SK-N-SH (cell line): Measurements from ENCODE around the gene CA4.

Experiments used
- CTCF ChIP-seq: fragments of 200-600 bp; sonication (generic); IDR thresholded peaks from 2 replicates; pipeline ENCODE4 v1.6.1; 2017; ENCODE audit warnings: antibody characterized with exemption, mild to moderate bottlenecking, moderate library complexity
- JUND ChIP-seq: IDR thresholded peaks from 2 replicates; pipeline ENCODE4 v1.4.0; 2012
- MAX ChIP-seq: IDR thresholded peaks from 2 replicates; pipeline ENCODE4 v1.4.0; 2012; ENCODE audit warnings: low read depth
- PBX3 ChIP-seq: IDR thresholded peaks from 2 replicates; pipeline ENCODE4; 2012
- RAD21 ChIP-seq: IDR thresholded peaks from 2 replicates; pipeline ENCODE4 v1.6.1; 2012; ENCODE audit warnings: mild to moderate bottlenecking, low read length
- RFX5 ChIP-seq: IDR thresholded peaks from 2 replicates; pipeline ENCODE4 v1.6.1; 2012; ENCODE audit warnings: mild to moderate bottlenecking, improper control_type of control experiment, low read length
- SMC3 ChIP-seq: IDR thresholded peaks from 2 replicates; pipeline ENCODE4 v1.6.1; 2012; ENCODE audit warnings: low read depth, low read length, improper control_type of control experiment
- USF1 ChIP-seq: IDR thresholded peaks from 2 replicates; pipeline ENCODE4 v1.4.0; 2012; ENCODE audit warnings: low read depth, borderline replicate concordance
- YY1 ChIP-seq: IDR thresholded peaks from 2 replicates; pipeline ENCODE4 v1.4.0; 2012; ENCODE audit warnings: low read depth, mild to moderate bottlenecking

- TF ChIP-seq CTCF (no peak), MAX (no peak), YY1 (no peak), USF1 (no peak), RFX5 (no peak), JUND (no peak), RAD21 (no peak), SMC3 (no peak), PBX3 (no peak)
Observed at GRCh38 chr17:60139438-60140285, 10.1 kb upstream of the CA4 start.
